GM11168 (cell line): ENCODE data around the gene KDM3A.

Experiments
- in situ Hi-C: fragments of 300-500 bp; cut with MboI; formaldehyde crosslinking; loops from one replicate; pipeline ENCODE4 v1.12.0; 2022; ENCODE audit warnings: low sequenced_read_pairs; ENCODE audit not compliant: unreplicated experiment

The KDM3A gene

DNA sequence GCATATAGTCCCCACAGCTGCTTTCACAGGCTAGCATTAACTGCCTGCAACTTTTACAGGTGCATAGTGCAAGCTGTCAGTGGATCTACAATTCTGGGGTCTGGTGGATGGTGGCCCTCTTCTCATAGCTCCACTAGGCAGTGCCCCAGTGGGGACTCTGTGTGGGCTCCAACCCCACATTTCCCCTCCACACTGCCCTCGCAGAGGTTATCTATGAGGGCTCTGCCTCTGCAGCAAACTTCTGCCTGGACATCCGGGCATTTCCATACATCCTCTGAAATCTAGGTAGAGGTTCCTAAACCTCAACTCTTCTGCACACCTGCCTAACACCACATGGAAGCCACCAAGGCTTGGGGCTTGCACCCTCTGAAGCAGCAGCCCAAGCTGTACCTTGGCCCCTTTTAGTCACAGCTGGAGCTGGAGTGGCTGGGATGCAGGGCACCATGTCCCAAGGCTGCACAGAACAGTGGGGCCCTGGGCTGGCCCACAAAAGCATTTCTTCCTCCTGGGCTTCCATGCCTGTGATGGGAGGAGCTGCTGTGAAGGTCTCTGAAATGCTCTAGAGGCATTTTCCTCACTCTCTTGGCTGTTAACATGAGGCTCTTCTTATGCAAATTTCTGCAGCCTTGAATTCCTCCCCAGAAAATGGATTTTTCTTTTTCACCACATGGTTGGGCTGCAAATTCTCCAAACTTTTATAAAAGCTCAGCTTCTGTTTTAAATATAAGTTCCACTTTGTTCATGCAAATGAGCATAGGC is 59.3 kb downstream of the KDM3A start:
- in situ Hi-C loops: no loop called here

DNA sequence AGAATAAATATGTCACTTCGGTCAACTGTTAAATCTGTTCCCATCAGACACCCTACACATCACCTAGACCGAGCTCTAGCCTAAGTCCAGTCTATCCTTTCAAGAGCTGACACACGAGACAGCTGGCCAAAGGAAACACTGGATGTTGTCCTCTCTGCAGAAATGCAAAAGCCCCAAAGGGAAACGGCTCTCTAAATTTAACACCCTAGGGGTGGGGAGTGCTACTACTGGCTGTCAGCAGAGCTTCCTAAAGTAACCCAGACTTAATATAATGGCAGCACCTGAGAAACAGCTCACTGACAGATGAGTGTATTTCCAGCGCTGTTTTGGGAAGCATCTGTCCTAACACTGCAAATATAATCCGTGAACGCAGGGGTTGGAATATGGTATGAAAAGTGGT is 66.4 kb downstream of the KDM3A start:
- in situ Hi-C loops: no loop called here

DNA sequence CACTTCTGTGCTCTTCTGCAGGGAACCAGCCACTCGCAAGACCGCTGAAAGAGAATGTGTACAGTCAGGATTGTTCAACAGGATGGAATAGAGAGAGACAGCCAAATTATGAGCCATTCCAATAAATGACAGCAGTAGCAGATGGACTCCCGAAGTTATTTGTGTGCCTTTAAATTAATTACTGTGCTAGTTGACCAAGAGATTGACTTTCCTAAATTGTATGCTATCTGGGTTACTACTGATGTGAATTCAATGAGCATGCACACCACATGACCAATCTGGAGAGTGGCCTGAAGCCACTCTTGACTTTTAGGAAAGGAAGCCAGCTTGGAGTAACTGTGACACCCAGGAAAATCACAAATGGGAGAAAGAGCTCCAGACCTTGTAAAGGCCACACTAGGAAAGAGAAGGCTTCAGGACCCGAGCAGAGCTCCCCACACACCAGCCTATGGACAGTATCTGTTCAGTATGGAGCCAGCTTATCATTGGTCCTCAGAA is 69.3 kb downstream of the KDM3A start:
- in situ Hi-C loops: no loop called here

DNA sequence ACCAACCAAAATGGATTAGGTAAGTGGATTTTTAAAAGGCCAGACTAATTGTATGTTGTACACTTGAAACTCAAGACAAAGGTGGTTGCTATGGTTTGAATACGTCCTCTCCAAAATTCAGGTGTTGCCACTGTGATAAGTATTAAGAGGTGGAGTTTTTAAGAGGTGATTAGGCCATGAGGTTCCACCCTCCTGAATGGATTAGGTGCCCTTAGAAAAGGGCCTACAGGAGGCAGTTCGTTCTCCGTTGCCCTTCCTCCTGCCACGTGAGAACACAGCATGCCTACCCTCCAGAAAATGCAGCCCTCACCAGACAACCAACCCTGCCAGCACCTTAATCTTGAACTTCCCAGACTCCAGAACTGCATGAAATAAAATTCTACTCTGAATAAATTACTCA is 70.9 kb downstream of the KDM3A start:
- in situ Hi-C loops: no loop called here

DNA sequence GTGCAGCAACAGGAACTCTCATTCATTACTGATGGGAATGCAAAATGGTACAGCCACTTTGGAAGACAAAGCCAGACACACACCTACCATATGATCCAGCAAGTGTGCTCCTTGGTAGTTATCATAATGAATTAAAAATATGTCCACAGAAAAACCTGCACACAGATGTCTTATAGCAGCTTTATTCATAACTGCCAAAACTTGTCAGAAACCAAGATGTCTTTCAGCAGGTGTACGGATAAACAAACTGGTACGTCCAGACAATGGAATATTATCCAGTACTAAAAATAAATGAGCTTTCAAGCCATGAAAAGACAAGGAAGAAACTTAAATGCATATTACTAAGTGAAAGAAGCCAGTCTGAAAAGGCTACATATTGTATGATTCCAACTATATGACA is 71.7 kb downstream of the KDM3A start:
- in situ Hi-C loops: no loop called here

DNA sequence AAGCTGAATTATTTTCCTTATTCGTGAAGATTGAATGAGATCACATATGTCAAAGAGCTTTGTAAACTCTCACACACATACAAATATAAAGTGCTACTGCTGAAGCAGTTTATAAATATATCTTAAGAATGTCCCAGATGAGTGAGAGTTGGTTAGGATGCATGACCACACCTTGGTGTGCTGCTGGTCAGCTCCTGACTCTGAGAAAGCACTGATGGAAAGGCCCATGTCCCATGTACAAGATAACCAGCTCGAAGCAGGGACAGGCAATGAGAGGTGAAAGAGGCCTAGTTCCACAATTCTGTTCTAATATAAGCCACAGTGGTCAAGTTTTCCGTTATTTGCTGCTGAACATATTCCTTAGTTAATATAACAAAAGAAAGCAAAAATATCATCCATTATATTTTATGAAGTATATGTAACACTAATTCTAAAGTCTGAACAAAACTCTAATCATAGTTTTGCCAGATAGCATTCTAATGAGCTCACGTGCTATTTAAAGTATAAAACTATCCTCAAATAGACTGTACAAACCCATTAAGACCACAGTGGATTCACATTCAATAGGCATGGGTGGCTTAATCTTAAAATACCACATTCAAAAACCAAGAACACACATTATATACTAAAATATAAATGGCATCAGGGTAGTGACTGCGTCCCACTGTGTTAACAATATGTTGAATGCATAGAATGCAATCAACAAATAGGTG is 72.9 kb downstream of the KDM3A start:
- in situ Hi-C loops: no loop called here

DNA sequence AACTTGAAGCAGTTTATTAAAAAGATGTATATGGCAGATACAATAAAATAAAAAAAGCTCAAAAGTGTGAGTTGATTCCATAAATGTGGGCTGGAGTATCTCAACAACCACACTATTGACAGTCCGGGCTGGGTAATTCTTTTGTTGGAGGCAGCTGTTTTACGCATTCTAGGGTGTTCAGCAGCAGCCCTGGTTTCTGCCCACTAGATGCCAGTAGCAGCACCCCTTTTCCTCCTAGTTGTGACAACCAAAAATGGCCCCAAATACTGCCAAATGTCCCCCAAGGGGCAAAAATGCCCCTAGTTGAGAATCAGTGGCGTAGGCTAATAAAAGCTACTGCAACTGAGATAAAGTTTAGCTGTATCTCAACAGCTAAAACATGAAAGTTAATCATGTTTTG is 77.3 kb downstream of the KDM3A start:
- in situ Hi-C loops: no loop called here

DNA sequence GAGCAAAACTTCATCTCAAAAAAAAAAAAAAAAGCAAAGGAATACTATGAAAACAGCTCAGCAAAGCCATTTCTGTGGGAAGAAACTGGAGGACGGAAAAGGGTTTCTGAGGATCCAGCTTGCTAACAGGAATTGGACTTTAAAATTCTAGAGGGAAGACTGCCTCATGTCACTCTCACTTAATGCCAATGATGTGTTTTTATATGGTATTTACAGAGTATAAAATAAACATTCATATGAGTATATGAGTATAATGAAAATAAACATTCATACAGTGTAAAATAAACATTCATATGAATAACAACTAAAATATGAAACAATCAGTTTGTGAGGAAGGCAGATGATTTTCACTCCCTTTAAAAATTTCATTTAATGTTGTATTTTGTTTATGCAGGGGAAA is 78.2 kb downstream of the KDM3A start:
- in situ Hi-C loops: no loop called here

DNA sequence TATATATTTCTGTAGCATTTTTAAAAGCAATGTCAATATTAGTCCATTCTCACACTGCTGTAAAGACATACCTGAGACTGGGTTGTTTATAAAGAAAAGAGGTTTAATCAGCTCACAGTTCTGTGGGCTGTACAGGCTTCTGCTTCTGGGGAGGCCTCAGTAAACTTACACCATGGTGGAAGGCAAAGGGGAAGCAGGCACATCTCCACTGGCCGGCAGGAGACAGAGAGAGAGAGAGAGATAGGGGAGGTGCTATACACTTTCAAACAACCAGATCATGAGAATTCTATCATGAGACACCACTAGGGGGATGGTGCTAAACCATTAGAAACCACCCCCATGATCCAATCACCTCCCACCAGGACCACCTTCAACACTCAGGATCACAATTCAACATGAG is 79.0 kb downstream of the KDM3A start:
- in situ Hi-C loops: no loop called here

DNA sequence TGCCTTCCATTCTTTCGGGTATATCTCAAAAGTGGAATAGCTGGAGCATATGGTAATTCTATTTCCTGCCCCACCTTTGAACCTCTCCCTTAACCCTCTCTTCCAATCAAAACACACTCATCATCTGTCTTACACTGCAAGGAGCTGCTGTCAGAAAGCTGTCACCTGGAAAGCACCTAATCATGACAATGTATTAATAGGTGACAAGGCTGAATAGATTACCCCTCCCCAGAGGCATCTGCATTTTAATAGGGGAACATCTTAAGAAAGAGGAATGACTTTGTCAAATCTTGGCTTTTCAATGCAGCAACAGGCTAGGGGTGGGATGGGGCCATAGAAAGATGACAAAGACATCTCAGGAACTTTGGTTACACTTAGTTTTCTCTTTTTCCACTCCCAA is 80.8 kb downstream of the KDM3A start:
- in situ Hi-C loops: no loop called here

DNA sequence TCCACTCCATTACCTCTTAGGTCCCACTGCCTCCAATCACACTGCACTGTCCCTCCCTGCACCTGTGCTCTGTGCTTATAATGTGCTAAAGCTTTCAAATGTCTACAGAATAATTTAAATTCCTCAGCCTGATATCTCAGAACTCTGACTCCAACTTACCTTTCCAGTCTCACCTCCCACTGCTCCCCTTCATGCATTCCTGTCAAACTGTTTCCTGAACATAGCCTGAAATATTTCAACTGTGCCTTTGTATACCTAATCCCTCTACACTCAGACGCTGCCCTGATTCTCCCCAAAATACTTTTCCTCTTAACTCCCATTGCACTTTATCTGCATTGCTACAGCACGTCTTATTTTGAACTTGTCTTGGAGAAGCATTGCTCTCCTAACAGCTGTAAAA is 81.5 kb downstream of the KDM3A start:
- in situ Hi-C loops: no loop called here

DNA sequence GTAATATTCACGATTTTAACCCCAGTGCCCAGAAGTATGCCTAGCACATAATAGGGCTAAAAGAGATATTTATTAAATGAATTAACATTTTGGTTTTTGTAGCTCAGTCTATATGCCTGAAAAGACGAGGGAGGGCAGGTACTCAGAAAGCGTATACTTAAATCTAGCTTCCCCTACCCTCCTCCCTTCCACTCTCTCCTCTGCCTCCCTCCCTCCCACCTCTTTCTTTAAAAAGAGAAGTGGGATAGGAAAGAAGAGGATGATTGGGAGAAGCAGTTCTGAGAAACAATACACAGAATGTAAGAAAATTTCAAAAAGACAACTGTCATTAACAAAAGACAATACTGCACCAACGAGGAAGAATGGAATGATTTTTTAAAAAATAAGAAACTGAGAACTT is 82.3 kb downstream of the KDM3A start:
- in situ Hi-C loops: no loop called here

DNA sequence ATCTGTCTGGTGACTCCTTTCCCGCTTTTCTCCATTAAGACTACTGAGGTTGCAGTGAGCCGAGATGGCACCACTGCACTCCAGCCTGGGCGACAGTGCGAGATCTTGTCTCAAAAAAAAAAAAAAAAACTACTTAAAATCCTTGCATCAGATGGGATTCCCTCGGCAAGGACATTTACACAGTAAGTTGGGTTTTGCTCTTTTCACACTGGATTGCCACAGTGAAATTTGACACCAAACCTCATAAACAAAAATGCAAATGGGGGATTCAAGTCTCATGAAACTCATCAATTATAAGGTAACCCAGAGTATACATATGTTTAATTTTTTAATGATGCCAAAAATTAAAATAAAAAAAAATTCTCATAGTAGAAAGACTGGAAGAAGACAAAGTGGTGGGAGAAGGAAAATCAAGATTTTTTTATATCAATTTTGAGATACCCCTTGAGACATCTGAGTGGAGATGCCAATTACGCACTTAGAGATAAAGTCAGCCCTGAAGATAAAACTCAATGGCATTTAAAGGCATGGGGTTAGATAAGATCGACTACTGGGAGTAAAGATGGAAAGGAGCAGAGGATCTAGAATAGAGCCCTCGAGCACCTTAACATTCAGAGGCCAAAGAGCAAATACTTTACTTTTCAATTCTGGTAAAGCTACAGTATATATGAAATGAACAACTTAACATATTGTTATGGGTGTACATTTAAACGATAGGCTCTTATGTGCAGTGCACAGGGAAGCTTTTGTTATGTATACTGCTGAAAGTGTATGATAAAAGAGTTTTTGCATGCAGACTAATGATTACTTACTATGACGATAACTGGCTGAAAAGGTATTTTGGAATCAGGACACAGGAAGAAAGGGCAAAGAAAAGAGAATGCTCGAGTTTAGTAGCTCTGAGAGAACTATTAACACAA is 84.5 kb downstream of the KDM3A start:
- in situ Hi-C loops: no loop called here

DNA sequence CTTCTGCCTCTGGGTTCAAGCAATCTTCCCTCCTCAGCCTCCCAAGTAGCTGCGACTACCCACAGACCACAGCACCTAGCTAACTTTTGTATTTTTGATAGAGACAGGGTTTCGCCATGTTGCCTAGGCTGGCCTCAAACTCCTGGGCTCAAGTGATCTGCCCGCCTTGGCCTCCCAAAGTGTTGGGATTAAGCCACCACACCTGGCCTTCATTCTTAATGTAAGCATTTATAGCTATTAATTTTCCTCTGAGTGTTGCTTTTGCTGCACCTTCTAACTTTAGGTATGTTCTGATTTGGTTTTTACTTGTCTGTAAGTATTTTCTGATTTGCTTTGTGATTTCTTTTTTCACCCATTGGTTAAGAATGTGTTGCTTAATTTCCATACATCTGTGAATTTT is 92.4 kb downstream of the KDM3A start:
- in situ Hi-C loops: no loop called here

DNA sequence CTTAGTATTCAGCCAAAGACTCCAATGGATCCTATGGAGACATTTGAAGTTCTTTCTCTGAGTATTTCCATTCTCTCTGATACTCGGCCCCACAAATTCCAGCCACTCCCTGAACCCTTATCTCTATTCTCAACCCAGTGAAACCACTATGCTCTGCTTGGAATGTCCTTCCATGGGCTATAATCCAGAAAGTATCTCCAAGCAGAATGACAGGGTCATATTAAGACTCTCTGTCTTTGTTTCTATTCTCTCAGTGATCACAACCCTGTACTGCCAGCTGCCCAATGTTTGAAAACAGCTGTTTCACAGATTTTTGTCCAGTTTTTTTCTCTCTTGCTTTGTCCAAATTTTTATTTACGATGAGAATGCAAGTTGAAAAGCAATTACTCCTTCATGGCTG is 100.2 kb downstream of the KDM3A start:
- in situ Hi-C loops: no loop called here
